Ammon's horn (tissue), 1 donor: ENCODE measurements around the gene YAP1.

Source experiments
- DNase-seq: peaks from one replicate; pipeline ENCODE4 v3.0.0-alpha.2; 2016; ENCODE audit warnings: low spot score

Gene YAP1

DNA sequence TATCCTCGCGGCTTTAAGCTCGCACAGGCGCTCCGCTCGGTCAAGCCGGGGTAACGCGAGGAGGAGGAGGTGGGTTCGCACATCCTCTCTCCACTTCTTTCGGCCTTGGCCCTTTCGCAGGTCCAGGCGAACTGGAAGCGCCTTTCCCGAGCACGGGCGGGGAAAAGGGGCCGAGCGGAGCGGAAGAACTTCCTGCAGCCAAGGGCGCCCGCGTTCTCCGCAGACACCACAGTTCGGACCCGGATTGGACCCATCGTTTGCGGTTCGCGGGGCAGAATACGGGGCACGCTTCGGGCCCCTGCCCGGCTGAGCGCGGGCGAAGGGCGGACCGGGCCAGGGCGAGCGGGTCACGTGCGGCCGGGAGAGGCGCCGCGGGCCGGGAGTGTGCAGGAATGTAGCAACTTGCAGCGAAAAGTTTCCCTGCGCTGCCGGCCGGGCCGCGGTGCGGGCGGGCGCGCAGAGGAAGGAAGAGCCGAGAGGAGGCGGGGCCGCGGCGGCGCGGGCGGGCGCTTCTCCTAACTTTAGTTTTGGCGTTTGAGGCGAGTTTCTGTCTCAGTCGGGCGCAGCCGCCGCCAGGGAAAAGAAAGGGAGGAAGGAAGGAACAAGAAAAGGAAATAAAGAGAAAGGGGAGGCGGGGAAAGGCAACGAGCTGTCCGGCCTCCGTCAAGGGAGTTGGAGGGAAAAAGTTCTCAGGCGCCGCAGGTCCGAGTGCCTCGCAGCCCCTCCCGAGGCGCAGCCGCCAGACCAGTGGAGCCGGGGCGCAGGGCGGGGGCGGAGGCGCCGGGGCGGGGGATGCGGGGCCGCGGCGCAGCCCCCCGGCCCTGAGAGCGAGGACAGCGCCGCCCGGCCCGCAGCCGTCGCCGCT lies at the start of gene YAP1:
Gene YAP1, plus strand, starts transcription at position 552 of the 865 bp plus-strand sequence. CDS start 402 bp downstream, outside the sequence.
- DNase-seq = peak; percentile 58

DNA sequence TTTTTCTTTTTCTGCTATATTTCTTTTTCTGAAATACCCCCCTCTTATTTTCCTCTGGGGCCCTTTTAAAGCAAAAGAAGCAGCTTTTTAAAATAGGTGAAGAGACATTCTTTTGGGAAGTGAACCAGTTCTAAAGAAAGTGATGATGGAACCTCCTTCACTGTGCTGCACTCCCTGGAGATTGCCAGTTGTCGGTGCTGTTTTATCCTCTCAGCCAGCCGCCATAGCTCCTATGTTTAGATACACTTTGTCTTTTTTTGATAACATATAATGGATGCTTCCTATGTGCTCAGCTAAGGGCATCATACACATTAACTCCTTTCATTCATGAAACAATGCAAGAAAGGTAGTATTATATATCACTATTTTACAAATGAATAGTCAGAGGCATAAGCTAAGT lies 49.0 kb upstream of the YAP1 start:
- no peak for DNase-seq

DNA sequence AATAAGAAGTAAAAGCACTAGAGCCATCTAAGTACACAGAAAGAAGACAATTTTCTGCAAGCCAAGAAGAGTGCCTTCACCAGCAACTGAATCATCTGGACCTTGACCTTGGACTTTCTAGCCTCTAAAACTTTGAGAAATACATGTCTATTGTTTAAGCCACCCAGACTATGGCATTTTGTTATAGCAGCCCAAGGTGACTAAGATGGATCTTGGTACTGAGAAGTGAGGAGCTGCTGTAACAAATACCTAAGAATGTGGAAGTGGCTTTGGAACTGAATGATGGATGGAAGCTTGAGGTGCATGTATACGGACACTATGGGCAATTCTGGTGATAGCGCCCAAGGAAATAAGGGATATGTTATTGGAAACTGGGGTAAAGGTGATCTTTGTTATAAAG lies 48.1 kb upstream of the YAP1 start:
- no peak for DNase-seq

GRCh38 chr11:102064316-102064715 lies 45.9 kb upstream of the YAP1 start:
- no peak for DNase-seq

DNA sequence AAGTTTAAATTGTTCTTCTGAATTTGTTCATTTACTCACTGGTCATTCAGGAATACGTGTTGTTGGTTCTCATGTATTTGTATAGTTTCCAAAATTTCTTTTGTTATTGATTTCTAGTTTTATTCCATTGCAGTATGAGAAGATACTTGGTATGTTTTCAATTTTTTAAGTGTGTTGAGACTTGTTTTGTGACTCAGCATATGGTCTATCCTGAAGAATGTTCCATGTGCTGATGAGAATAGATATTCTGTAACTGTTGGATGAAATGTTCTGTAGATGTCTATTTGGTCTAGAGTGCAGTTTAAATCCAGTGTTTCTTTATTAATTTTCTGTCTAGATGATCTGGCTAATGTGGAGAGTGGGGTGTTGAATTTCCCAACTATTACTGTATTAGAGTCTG lies 39.5 kb upstream of the YAP1 start:
- no peak for DNase-seq

DNA sequence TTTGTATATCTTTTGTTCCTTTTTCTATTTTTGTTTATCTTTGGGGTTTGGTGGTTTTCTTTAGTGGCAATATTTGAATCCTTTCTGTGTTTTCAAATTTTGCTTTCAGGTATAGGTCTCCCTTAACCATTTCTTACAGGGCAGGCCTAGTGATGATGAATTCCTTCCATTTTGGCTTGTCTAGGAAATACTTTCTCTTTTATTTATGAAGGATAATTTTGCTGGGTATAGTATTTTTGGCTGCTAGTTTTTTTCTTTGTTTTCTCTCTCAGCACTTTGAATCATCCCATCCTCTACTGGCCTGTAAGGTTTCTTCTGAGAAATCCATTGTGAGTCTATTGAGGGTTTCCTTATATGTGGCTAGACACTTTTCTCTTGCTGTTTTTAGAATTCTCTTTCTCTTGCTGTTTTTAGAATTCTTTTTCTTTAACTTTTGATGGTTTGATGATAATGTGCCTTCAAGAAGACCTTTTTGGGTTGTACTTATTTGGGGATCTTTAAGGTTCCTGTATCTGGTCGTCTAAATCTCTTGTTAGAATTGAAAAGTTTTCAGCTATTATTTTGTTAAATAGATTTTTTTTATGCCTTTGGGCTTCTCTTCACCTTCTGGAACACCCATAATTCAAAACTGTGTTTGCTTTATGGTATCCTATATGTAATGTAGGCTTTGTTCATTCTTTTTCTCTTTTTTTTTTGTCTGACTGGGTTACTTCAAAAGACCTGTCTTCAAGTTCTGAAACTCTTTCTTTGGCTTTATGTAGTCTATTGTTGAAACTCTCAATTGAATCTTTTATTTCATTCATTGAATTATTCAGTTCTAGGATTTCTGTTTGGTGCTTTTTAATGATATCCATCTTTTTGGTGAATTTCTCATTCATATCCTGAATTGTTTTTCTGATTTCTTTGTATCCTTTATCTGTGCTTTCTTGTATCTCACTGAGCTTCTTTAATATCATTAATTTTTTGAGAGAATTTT lies 38.5 kb upstream of the YAP1 start:
- no peak for DNase-seq

DNA sequence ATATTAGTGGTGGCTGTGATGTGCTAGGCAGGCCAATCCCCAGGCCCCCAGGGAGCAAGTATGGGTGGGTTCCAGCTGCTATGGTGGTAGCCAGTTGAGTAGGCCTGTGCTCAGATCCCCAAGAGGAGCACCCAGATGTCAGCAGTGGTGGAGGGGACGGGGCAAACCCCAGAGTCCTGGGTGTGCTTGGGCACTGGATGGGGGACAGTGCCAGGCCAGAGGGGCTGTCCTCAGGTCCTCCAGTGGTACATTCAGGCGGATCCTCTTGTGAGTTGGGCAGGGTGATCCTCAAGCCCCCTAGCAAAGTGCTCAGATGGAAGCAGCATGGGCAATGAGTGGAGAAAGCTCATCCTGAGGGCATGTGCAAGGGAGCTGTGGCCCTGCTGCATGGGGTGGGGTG lies 37.0 kb upstream of the YAP1 start:
- DNase-seq = no peak

DNA sequence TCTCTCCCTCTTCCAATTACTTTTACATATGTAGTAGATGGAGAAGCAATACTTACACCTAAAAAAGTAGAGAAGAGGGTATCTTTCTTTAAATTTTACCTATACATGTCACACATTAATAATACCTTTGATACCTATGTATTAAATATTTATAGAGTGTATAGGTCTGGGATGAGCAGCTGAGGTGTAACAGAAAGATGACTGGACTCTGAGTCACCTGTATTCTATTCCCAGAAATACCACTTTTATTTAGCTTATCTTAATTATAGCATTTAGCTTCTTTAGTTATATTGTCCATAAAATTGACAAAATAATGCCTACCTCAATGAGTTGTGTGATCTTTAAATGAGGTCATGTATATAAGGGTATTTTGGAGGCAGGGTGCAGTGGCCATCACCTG lies 30.6 kb upstream of the YAP1 start:
- no peak for DNase-seq

DNA sequence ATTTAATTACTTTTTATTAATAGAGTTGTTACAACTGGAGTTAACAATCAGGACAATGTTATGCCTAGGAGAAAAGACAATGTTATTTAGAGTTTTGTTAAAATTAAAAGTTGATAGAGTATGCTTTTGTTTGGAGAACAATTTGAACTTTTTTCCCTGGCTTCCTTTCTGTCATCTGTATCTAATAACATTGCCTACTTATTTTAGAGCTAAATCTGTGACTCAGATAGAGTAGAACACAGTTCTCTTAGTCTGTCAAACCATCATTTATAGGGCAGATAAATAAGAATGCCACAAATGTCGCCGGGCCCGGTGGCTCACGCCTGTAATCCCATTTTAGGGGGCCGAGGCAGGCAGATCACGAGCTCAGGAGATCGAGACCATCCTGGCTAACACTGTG lies 28.9 kb upstream of the YAP1 start:
- DNase-seq = no peak

DNA sequence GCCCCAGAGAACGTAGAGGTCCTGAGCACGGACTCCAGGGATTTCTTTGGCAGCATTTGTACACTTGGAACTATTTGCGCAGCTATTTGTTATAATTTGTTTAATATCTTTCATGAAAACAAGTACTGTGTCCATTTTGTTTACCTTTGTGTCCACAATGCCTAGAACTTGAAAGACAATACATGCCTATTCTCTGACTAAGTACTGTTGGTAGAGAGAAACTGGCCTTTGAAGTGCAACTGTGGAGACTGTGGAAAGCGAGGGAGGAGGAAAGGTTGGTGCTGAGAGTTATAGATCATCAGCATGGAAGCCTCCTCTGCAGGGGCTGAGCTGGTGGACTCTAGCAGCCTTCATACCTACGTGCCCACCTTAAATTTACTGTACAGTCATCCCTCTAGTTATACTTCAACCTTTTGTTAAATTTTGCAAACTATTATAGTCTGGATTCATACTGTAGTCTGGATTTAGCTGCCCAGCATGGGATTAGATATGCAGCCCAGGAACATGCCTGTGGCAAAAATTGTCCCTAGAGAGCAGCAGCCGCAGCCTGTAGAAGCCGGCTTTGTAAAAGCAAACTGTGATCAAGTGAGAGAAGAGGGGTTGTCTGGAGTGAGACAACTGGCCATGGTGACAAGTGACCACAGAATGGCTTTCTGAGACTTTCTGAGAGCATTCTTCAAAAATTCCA lies 24.2 kb upstream of the YAP1 start:
- DNase-seq = no peak

- no peak for DNase-seq
These were observed 13.1 kb upstream of the YAP1 start for GRCh38 chr11:102097186-102097585.

DNA sequence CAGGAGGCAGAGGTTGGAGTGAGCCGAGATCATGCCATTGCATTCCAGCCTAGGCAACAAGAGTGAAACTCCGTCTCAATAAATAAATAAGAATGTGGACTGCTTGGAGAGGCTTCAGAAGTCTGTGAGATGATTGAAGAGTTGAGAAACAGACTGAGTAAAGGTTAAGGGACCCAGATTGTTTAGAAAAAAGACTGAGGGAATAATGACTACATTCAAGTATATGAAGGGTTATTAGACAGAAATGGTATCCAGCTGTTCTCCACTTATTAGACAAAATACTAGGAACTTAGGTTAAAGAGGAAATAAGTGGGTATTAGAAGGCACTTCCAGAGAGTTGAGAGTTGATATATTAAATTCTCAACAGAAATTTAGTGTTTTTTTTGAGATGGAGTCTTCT lies 10.5 kb upstream of the YAP1 start:
- no peak for DNase-seq

DNA sequence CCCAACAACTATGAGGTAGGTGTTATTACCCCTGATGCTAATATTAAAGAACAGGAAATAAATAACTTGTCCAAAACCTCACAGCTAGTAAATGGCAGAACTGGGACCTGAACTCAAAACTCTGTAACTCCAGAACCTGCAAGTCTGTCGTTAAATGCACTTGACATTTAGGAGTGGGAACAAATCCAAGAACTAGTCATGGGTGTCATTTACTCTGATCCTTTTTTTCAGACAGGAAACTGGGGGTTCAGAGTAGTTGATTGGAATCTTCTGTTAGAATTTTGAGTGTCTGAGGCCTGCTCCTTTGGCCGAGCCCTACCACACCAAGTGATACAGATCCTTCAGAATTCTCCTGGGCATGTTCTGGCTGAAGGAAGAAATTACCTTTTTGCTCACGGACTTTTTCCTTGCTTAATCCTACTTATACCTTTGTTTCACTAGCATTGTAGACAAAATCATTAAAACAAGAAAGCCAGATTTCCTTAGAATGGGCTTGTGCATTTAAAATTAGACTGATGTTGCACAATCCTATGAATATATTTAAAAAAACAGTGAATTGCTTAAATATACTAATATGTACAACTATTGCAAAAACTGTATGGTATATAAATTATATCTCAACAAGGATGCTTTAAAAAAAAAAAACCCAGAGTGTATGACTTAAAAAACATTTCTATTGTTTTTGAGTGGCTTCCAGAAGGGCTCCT lies 1.4 kb upstream of the YAP1 start:
- no peak for DNase-seq

GRCh38 chr11:102110761-102111010 lies 439 bp downstream of the YAP1 start:
- no peak for DNase-seq

DNA sequence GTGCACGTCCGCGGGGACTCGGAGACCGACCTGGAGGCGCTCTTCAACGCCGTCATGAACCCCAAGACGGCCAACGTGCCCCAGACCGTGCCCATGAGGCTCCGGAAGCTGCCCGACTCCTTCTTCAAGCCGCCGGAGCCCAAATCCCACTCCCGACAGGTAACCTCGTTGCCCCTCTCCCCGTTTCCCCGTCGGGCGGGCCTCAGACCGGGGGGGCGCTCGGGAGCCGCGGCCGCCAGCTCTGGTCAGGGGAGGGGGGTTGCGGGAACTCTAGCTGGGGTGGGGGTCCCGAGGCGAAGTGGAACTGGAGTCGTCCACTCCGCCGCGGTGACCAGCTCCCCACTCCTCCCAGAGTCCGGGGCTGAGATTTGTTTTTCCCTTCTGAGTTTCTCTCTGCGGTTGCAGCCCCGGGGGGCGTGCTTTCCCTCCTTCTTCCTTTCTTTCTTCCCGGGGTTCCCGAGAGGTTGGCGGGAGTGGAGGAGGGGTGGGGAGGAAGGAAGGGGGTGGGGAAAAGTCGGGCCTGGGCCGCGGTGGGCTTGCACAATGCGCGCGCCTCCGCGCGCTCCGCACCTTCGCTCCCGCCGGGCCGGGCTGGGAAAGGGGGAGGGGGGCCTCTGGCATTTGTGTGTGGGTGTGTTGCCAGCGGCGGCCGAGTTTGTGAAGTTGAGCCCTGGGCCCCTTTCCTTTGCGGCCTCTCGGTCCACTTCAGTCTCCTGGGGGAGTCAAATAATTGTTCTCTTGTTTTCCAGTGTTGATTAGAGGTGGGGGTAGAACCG lies 952 bp downstream of the YAP1 start:
- DNase-seq = no peak

DNA sequence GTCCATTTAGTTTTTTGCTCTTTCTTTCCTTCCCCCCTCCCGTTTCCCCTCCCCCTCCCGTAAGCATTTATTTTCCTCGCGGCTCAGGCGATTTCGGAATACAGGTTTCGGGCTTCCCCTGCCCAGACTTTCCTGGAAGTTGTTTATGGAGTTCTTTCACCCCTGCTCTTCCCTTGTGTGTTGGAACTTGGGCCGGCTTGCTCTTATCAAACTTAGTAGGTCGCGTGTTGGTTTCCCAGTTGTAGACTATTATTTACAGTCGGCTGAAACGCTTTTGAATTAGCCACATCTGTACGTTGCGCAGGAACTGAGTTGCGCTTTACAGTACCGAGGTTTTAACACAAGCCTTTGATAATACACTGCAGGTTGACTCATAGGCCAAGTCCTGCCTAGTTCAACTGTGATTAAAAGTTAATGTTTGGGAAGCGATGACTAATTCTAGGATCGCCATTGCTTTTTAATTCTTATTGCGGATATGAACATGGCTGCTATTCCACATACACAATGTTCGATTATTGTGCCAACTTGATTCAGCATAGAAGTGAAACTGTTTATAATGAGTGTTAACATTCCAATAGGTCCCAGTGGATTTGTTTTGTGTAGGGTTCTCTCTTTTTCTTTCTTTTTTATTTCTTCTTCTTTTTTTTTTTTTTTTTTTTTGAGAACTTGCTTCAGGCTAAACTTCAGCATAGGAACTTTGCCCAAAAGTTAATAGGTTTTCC lies 1.7 kb downstream of the YAP1 start:
- no peak for DNase-seq

DNA sequence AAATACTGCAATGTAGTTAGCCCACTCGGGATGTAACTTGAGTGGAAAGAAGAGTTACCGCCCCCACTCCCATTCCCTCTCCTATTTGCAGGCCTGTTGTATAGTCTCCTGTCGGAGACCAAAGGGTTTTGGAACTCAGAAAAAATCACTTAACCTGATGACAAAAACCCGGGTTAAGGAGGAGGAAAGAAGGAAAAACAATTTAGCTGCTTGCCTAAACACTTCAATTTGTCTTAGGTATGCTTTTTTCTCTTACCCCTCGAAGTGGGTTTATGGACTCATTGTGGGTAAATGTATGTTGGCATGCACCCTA lies 2.2 kb downstream of the YAP1 start:
- no peak for DNase-seq

GRCh38 chr11:102114032-102114431 lies 3.8 kb downstream of the YAP1 start:
- DNase-seq = no peak

DNA sequence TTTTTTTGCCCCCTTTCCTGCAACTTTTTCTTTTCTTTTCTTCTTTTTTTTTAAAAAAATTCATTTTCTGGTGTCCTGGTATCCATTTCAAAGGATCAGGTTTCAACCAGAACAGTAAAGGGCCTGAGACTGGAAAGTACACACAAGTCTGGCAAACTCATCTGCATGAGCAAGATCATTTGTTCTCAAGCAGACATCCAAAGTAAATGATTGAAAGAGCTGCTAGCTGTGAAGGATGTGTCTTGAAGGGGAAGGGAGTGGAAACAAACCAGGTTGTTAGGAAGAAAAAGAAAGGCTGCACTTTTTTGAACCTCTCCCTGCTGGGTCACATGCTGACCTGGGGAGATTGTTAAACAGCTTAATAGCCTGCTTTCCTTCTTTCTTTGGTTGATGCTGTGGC lies 5.3 kb downstream of the YAP1 start:
- no peak for DNase-seq

DNA sequence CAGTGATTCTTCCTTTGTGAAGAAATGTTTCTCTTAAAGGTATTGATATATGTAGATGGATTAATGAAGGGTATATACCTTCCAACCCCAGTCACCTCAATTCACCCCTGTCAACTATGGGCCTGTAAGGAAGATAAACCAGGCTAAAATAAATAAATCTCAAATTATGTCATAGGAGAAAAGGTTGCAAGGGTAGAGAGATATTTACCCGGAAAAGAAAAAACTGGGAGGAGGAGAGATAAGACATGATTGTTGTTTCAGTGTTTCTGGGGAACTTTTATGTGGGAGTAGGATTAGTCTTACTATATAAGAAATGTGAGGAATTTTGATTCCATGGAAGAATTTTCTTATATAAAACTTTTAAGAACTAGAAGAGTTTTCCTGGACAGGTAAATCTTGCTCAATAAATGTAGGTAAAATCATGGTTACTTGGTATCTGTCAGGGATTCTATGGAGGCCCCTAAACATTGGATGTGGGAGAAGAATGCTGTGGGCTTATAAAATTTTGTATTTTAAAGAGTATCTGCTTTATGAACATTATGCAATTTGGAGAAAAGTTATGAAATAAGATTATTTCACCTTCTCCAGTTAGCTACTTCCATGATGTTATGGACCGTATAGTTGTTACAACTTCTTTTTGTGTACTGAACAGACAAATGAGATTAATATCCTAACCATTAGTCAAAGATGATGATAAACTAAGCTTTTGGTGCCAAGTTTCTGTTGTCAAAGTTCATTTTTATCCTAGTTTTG lies 6.4 kb downstream of the YAP1 start:
- no peak for DNase-seq
